Suprapubic skin (tissue), 4 donors: ENCODE measurements around the gene SEMA3F. TPM values are rescaled to one million over a fixed set of nuclear protein-coding genes. Genes with fewer than 3 reads are reported as not detected.

Experiments
- DNase-seq, 2 donors: peaks; one replicate each; pipeline ENCODE4 v3.0.0-alpha.2; 2019; ENCODE audit warnings: low spot score in 2 of 2
- H3K27ac ChIP-seq: fragments of 200-600 bp; sonication (generic); one replicate; pipeline ENCODE4 v1.5.1; 2019
- H3K27me3 ChIP-seq: fragments of 200-600 bp; sonication (generic); one replicate; pipeline ENCODE4 v1.5.1; 2019
- H3K36me3 ChIP-seq: fragments of 200-600 bp; sonication (generic); one replicate; pipeline ENCODE4 v1.5.1; 2019
- H3K4me1 ChIP-seq: fragments of 200-600 bp; sonication (generic); one replicate; pipeline ENCODE4 v1.5.1; 2019
- H3K4me3 ChIP-seq: fragments of 200-600 bp; sonication (generic); one replicate; pipeline ENCODE4 v1.5.1; 2019; ENCODE audit warnings: mild to moderate bottlenecking
- H3K9me3 ChIP-seq: fragments of 200-600 bp; sonication (generic); one replicate; pipeline ENCODE4 v1.5.1; 2019
- CTCF ChIP-seq, 2 donors: fragments of 200-600 bp in 1 of 2; fragments of 450-650 bp in 1 of 2; sonication (generic) in 1 of 2; IDR thresholded peaks; one replicate each; pipeline ENCODE4 v1.5.1; 2016 to 2019; ENCODE audit warnings: antibody characterized with exemption in 2 of 2, mild to moderate bottlenecking in 1 of 2, moderate library complexity in 1 of 2
- EP300 ChIP-seq: sonication (generic); formaldehyde crosslinking; IDR thresholded peaks from one replicate; pipeline ENCODE4 v1.6.1; 2017; ENCODE audit warnings: antibody characterized with exemption
- POLR2A ChIP-seq, 2 donors: fragments of 450-650 bp; IDR thresholded peaks; one replicate each; pipeline ENCODE4 v1.6.1; 2017; ENCODE audit warnings: antibody characterized with exemption in 2 of 2, mild to moderate bottlenecking in 2 of 2, moderate library complexity in 2 of 2
- POLR2AphosphoS5 ChIP-seq, 3 donors: sonication (generic); formaldehyde crosslinking; IDR thresholded peaks; one replicate each; pipeline ENCODE4 v1.6.1; 2017; ENCODE audit warnings: antibody characterized with exemption in 3 of 3
- WGBS: methylation state at CpG from one replicate; pipeline ENCODE4 v1.1.5; 2018; 5-methylcytosine and 5-hydroxymethylcytosine counted together
- total RNA-seq, 4 donors: library from RNA; depleted of rRNA; stranded (reverse); fragments of >200 nt; gene quantifications; one replicate each; pipeline ENCODE4 v1.1.0, GENCODE V29; 2016

The SEMA3F gene
- total RNA-seq, 4 donors from 2014 or later = 123 to 188 (median 130) TPM

- TF ChIP-seq POLR2AphosphoS5 (IDR thresholded peaks at IDR 0.05) (no peak), CTCF (IDR thresholded peaks at IDR 0.05) (no peak), POLR2A (IDR thresholded peaks at IDR 0.05) (no peak), EP300 (no peak)
- Histone ChIP-seq H3K4me1 (peaks cover 56% of the 10 kb centered on the region), H3K36me3 (peaks cover 25% of the 10 kb centered on the region), H3K4me3 (no peak overlapping the region), H3K9me3 (no peaks in the 10 kb centered on the region), H3K27ac (no peak overlapping the region), H3K27me3 (no peaks in the 10 kb centered on the region)
- no CpG with 5 or more reads among the region's 4 CpGs for WGBS
- DNase-seq = peak in 1 of 2 donors; percentile 42
Measured at GRCh38 chr3:50123394-50124051, 31.6 kb upstream of the SEMA3F start.

- WGBS = 20% methylated on average over 1 of the region's 15 CpGs
- no peak overlapping the region for H3K27ac ChIP-seq
Measured at GRCh38 chr3:50124052-50124799, 30.9 kb upstream of the SEMA3F start.

GRCh38 chr3:50124800-50125178, 30.3 kb upstream of the SEMA3F start:
- Histone ChIP-seq H3K36me3 (peaks cover 12% of the 10 kb centered on the region), H3K4me3 (no peak overlapping the region), H3K9me3 (no peaks in the 10 kb centered on the region), H3K27me3 (no peaks in the 10 kb centered on the region), H3K27ac (no peak overlapping the region), H3K4me1 (peaks cover 56% of the 10 kb centered on the region)
- TF ChIP-seq CTCF (IDR thresholded peaks at IDR 0.05) = no peak
- peak in 1 of 2 donors; percentile 62 for DNase-seq
- 45% methylated on average over 12 of the region's 12 CpGs for WGBS

More at GRCh38 chr3:50124052-50124799, 30.9 kb upstream of the SEMA3F start:
- H3K36me3 ChIP-seq = peaks cover 18% of the 10 kb centered on the region
- peaks cover 56% of the 10 kb centered on the region for H3K4me1 ChIP-seq
- no peak overlapping the region for H3K4me3 ChIP-seq
- peak in 1 of 2 donors; percentile 62 for DNase-seq
- H3K27me3 ChIP-seq = no peaks in the 10 kb centered on the region
- no peaks in the 10 kb centered on the region for H3K9me3 ChIP-seq
- TF ChIP-seq EP300 (no peak), CTCF (IDR thresholded peaks at IDR 0.05) (no peak), POLR2A (IDR thresholded peaks at IDR 0.05) (no peak), POLR2AphosphoS5 (IDR thresholded peaks at IDR 0.05) (no peak)

- WGBS = 72% methylated on average over 8 of the region's 9 CpGs
- TF ChIP-seq CTCF (IDR thresholded peaks at IDR 0.05) (no peak), POLR2A (IDR thresholded peaks at IDR 0.05) (no peak), EP300 (no peak), POLR2AphosphoS5 (IDR thresholded peaks at IDR 0.05) (no peak)
- peaks cover 3% of the 10 kb centered on the region for H3K36me3 ChIP-seq
- no peak overlapping the region for H3K27ac ChIP-seq
- no peak overlapping the region for H3K4me3 ChIP-seq
- peaks cover 56% of the 10 kb centered on the region for H3K4me1 ChIP-seq
- no peaks in the 10 kb centered on the region for H3K27me3 ChIP-seq
- DNase-seq = peak in 1 of 2 donors; percentile 59
- H3K9me3 ChIP-seq = no peaks in the 10 kb centered on the region
Measured at GRCh38 chr3:50125541-50126286, 29.4 kb upstream of the SEMA3F start.
